ENCODE results near the gene UST. TPM values are rescaled to one million over a fixed set of nuclear protein-coding genes. Genes with fewer than 3 reads are reported as not detected.
A peak's percentile ranks its signal among the peaks of the same experiment; 100 is the strongest.

UST gene
- total and polyA plus RNA-seq, 2 experiments from 2014 or later = 8.0 to 11.7 TPM

DNA sequence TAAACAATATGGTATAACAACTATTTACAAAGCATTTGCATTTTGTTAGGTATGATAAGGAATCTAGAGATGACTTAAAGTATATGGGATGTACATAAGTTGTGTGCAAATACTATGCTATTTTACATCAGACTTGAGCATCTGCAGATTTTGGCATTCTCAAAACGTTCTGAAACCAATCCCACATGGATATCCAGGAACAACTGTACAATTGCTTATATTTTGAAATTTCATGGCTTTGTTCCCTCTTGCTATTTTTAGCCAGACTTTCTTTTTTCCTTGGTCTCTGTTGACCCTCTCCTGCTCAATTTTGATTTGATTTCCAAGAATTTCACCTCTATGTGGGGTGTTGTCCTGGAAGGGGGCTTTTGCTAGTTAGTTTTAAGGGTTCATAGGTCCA is 32.9 kb upstream of the UST start:
- H4K20me1 ChIP-seq (ENCODE audit: insufficient read depth, poor library complexity, severe bottlenecking) = no peaks in the 10 kb centered on the region
- no peak overlapping the region for H3K4me2 ChIP-seq
- H2AFZ ChIP-seq = no peak overlapping the region
- H3K27ac ChIP-seq = no peak overlapping the region
- no peaks in the 10 kb centered on the region for H3K36me3 ChIP-seq (replicated peaks; ENCODE audit: insufficient read depth, low read depth)
- no peaks in the 10 kb centered on the region for H3K9me2 ChIP-seq (replicated peaks; ENCODE audit: insufficient read depth)
- H3K4me1 ChIP-seq (ENCODE audit: insufficient read depth) = no peaks in the 10 kb centered on the region
- no peaks in the 10 kb centered on the region for H3K79me2 ChIP-seq
- H3K9me3 ChIP-seq (ENCODE audit: low read depth) = no peaks in the 10 kb centered on the region
- no peak overlapping the region for H3K4me3 ChIP-seq
- no peak for DNase-seq (ENCODE audit: low spot score)
- 53% methylated on average over 1 of the region's 1 CpG for WGBS (ENCODE audit: low lambda C conversion rate, missing lambda C conversion rate)
- H3K27me3 ChIP-seq = no peaks in the 10 kb centered on the region
- no peak for TF ChIP-seq EZH2 (IDR thresholded peaks at IDR 0.05; ENCODE audit: borderline replicate concordance)
- no peak for TF ChIP-seq EZH2phosphoT487 (IDR thresholded peaks at IDR 0.05; ENCODE audit: low read depth, severe bottlenecking, unreplicated experiment)
- TF ChIP-seq CTCF (IDR thresholded peaks at IDR 0.05; ENCODE audit: poor library complexity) = no peak

DNA sequence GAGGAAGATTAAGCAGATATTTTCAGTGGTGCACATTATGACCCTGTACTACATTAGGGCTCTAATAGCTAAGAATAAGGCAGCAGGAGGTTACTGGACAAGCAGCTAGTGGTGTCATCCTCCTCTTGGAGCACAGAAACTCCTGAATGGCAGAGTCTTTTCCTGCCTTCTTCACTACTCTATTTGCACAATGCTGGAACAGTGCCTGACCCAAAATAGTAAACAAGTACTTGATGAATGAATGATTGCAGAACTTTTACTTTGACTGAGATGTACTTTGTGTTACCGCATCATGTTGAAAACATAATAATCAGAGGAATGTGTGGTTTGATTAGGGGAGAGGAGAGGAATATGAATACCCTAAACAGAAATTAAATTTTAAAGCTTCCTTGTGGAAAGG is 30.0 kb upstream of the UST start:
- Histone ChIP-seq H3K36me3 (replicated peaks; ENCODE audit: insufficient read depth, low read depth) (no peaks in the 10 kb centered on the region), H4K20me1 (ENCODE audit: insufficient read depth, poor library complexity, severe bottlenecking) (no peaks in the 10 kb centered on the region), H3K4me3 (no peak overlapping the region), H3K79me2 (no peaks in the 10 kb centered on the region), H3K4me2 (no peak overlapping the region), H3K4me1 (ENCODE audit: insufficient read depth) (no peaks in the 10 kb centered on the region), H3K27ac (no peak overlapping the region), H3K9me2 (replicated peaks; ENCODE audit: insufficient read depth) (no peaks in the 10 kb centered on the region), H2AFZ (no peak overlapping the region), H3K27me3 (no peaks in the 10 kb centered on the region), H3K9me3 (ENCODE audit: low read depth) (no peaks in the 10 kb centered on the region)
- TF ChIP-seq EZH2 (IDR thresholded peaks at IDR 0.05; ENCODE audit: borderline replicate concordance) (no peak), EZH2phosphoT487 (IDR thresholded peaks at IDR 0.05; ENCODE audit: low read depth, severe bottlenecking, unreplicated experiment) (no peak), CTCF (IDR thresholded peaks at IDR 0.05; ENCODE audit: poor library complexity) (no peak)
- DNase-seq (ENCODE audit: low spot score) = no peak
- WGBS (ENCODE audit: low lambda C conversion rate, missing lambda C conversion rate) = 0% methylated on average over 1 of the region's 1 CpG

- Histone ChIP-seq H3K4me1 (ENCODE audit: insufficient read depth) (no peaks in the 10 kb centered on the region), H3K27ac (no peak overlapping the region), H2AFZ (no peak overlapping the region), H3K9me2 (replicated peaks; ENCODE audit: insufficient read depth) (no peaks in the 10 kb centered on the region), H3K36me3 (replicated peaks; ENCODE audit: insufficient read depth, low read depth) (no peaks in the 10 kb centered on the region), H3K27me3 (no peaks in the 10 kb centered on the region), H3K4me3 (no peak overlapping the region), H4K20me1 (ENCODE audit: insufficient read depth, poor library complexity, severe bottlenecking) (no peaks in the 10 kb centered on the region), H3K79me2 (no peaks in the 10 kb centered on the region), H3K9me3 (ENCODE audit: low read depth) (no peaks in the 10 kb centered on the region), H3K4me2 (no peak overlapping the region)
- TF ChIP-seq EZH2phosphoT487 (IDR thresholded peaks at IDR 0.05; ENCODE audit: low read depth, severe bottlenecking, unreplicated experiment) = no peak
- no peak for TF ChIP-seq CTCF (IDR thresholded peaks at IDR 0.05; ENCODE audit: poor library complexity)
- TF ChIP-seq EZH2 (IDR thresholded peaks at IDR 0.05; ENCODE audit: borderline replicate concordance) = no peak
- WGBS (ENCODE audit: low lambda C conversion rate, missing lambda C conversion rate) = 71% methylated on average over 3 of the region's 3 CpGs
- peak; percentile 10 for DNase-seq (ENCODE audit: low spot score)
These were observed 26.4 kb upstream of the UST start for GRCh38 chr6:148720406-148720805.

DNA sequence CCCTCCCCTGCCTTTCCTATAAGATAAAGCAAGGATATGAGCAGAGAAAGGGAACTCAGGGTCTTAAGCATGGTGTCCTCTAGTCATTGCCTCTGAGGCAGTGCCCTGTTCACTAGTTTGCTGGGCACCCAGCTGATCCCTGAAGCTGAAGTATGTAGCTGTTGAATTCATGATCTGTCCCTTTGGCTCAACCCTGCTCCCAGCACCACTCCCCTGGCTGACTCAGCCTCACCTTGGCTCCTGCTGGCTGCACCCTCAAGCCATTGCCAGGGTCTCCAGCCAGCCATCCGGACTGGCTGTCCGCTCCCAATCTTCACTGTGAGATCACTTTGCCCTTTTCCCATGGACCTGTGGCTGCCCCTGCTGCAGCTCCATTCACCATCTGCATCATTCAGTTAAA is 25.9 kb upstream of the UST start:
- Histone ChIP-seq H3K9me3 (ENCODE audit: low read depth) (no peaks in the 10 kb centered on the region), H4K20me1 (ENCODE audit: insufficient read depth, poor library complexity, severe bottlenecking) (no peaks in the 10 kb centered on the region), H3K27me3 (no peaks in the 10 kb centered on the region), H2AFZ (no peak overlapping the region), H3K79me2 (no peaks in the 10 kb centered on the region), H3K4me3 (no peak overlapping the region), H3K9me2 (replicated peaks; ENCODE audit: insufficient read depth) (no peaks in the 10 kb centered on the region), H3K4me1 (ENCODE audit: insufficient read depth) (no peaks in the 10 kb centered on the region), H3K36me3 (replicated peaks; ENCODE audit: insufficient read depth, low read depth) (no peaks in the 10 kb centered on the region), H3K4me2 (no peak overlapping the region), H3K27ac (no peak overlapping the region)
- TF ChIP-seq CTCF (IDR thresholded peaks at IDR 0.05; ENCODE audit: poor library complexity) (no peak), EZH2phosphoT487 (IDR thresholded peaks at IDR 0.05; ENCODE audit: low read depth, severe bottlenecking, unreplicated experiment) (no peak), EZH2 (IDR thresholded peaks at IDR 0.05; ENCODE audit: borderline replicate concordance) (no peak)
- 94% methylated on average over 2 of the region's 2 CpGs for WGBS (ENCODE audit: low lambda C conversion rate, missing lambda C conversion rate)
- no peak for DNase-seq (ENCODE audit: low spot score)
